HG03457 (cell line): ENCODE measurements around the gene TSKU.

Experiments used
- ATAC-seq: cut with Tn5 transposase; IDR thresholded peaks from one replicate; pipeline ENCODE4 v1.9.1; 2021; ENCODE audit warnings: moderate number of reproducible peaks; ENCODE audit not compliant: unreplicated experiment

Gene TSKU

GRCh38 chr11:76750746-76751145 is 32.4 kb upstream of the TSKU start:
- no peak for ATAC-seq

- ATAC-seq, result no peak
Observed at GRCh38 chr11:76752321-76753143, 30.6 kb upstream of the TSKU start.

GRCh38 chr11:76753449-76753848 is 29.7 kb upstream of the TSKU start:
- no peak for ATAC-seq

- no peak for ATAC-seq
Observed at GRCh38 chr11:76753950-76754349, 29.2 kb upstream of the TSKU start.

GRCh38 chr11:76756341-76756741 is 26.8 kb upstream of the TSKU start:
- no peak for ATAC-seq

GRCh38 chr11:76758311-76758710 is 24.8 kb upstream of the TSKU start:
- ATAC-seq, result no peak

GRCh38 chr11:76759092-76759491 is 24.1 kb upstream of the TSKU start:
- no peak for ATAC-seq

GRCh38 chr11:76759517-76759916 is 23.6 kb upstream of the TSKU start:
- ATAC-seq, result no peak

- ATAC-seq, result no peak
Observed at GRCh38 chr11:76760236-76760635, 22.9 kb upstream of the TSKU start.

GRCh38 chr11:76761718-76762355 is 21.3 kb upstream of the TSKU start:
- no peak for ATAC-seq

- no peak for ATAC-seq
Observed at GRCh38 chr11:76762356-76762752, 20.8 kb upstream of the TSKU start.

- no peak for ATAC-seq
Observed at GRCh38 chr11:76762867-76763572, 20.1 kb upstream of the TSKU start.

- no peak for ATAC-seq
Observed at GRCh38 chr11:76763573-76764346, 19.4 kb upstream of the TSKU start.

GRCh38 chr11:76764941-76765665 is 18.1 kb upstream of the TSKU start:
- no peak for ATAC-seq

GRCh38 chr11:76765863-76766350 is 17.2 kb upstream of the TSKU start:
- no peak for ATAC-seq

- no peak for ATAC-seq
Observed at GRCh38 chr11:76766521-76766920, 16.6 kb upstream of the TSKU start.

GRCh38 chr11:76767659-76768058 is 15.5 kb upstream of the TSKU start:
- ATAC-seq, result no peak

- ATAC-seq, result no peak
Observed at GRCh38 chr11:76768088-76768908, 14.9 kb upstream of the TSKU start.

- no peak for ATAC-seq
Observed at GRCh38 chr11:76768909-76769560, 14.1 kb upstream of the TSKU start.
